PC-9 (cell line): Measurements from ENCODE around the gene BRD9. TPM values are rescaled to one million over a fixed set of nuclear protein-coding genes. Genes with fewer than 3 reads are reported as not detected.

ENCODE experiments used
- BruUV-seq: library from RNA; stranded (reverse); fragments of 400-500 nt; replicated peaks from 2 replicates; lab custom pipeline; 2021; lab: Mats Ljungman, UMichigan
- CTCF ChIA-PET: fragments of 300-600 bp; sonication (Branson Sonifier 250); formaldehyde crosslinking; loops from one replicate; lab custom pipeline; 2022; ENCODE audit warnings: antibody characterized with exemption; lab: Charles Lee
- POLR2A ChIA-PET: fragments of 300-600 bp; sonication (Branson Sonifier 250); formaldehyde crosslinking; loops from one replicate; lab custom pipeline; 2022; ENCODE audit warnings: antibody characterized with exemption; ENCODE audit not compliant: unreplicated experiment; lab: Charles Lee
- DNase-seq, 2 experiments: peaks; one replicate each; pipeline versions ENCODE4 v3.0.0 to v3.0.0-alpha.2; 2015 to 2022; ENCODE audit warnings: mixed read lengths in 1 of 2
- H2AFZ ChIP-seq: fragments of 200-600 bp; sonication (generic); 2 replicates; pipeline ENCODE4 v1.8.1; 2017; ENCODE audit warnings: antibody characterized with exemption
- H3F3A ChIP-seq: fragments of 200-600 bp; sonication (generic); 2 replicates; pipeline ENCODE4 v1.8.1; 2017; ENCODE audit warnings: antibody characterized with exemption, mild to moderate bottlenecking, low read depth; ENCODE audit not compliant: insufficient read depth
- H3K27ac ChIP-seq: fragments of 200-600 bp; sonication (generic); 2 replicates; pipeline ENCODE4 v1.6.1; 2016; ENCODE audit warnings: mixed run types
- H3K27me3 ChIP-seq: fragments of 200-600 bp; sonication (generic); 2 replicates; pipeline ENCODE4 v1.6.1; 2016; ENCODE audit warnings: low read depth, mixed run types; ENCODE audit not compliant: insufficient read depth
- H3K36me3 ChIP-seq: fragments of 200-600 bp; sonication (generic); 2 replicates; pipeline ENCODE4 v1.6.1; 2016; ENCODE audit warnings: low read depth, mixed run types
- H3K4me1 ChIP-seq: fragments of 200-600 bp; sonication (generic); replicated peaks from 2 replicates; pipeline ENCODE4 v1.6.1; 2016; ENCODE audit warnings: mixed run types; ENCODE audit not compliant: insufficient read depth
- H3K4me2 ChIP-seq: fragments of 200-600 bp; sonication (generic); 2 replicates; pipeline ENCODE4 v1.6.1; 2017; ENCODE audit warnings: mixed run types
- H3K4me3 ChIP-seq: fragments of 200-600 bp; sonication (generic); 2 replicates; pipeline ENCODE4 v1.6.1; 2016; ENCODE audit warnings: mixed run types
- H3K79me2 ChIP-seq: fragments of 200-600 bp; sonication (generic); 2 replicates; pipeline ENCODE4 v1.6.1; 2017; ENCODE audit warnings: low read depth, mixed run types
- H3K9me2 ChIP-seq: fragments of 200-600 bp; sonication (generic); 2 replicates; pipeline ENCODE4 v1.8.1; 2017; ENCODE audit warnings: mild to moderate bottlenecking; ENCODE audit not compliant: insufficient read depth
- H3K9me3 ChIP-seq: fragments of 200-600 bp; sonication (generic); 2 replicates; pipeline ENCODE4 v1.8.1; 2016; ENCODE audit warnings: low read depth; ENCODE audit not compliant: insufficient read depth
- H4K20me1 ChIP-seq: fragments of 200-600 bp; sonication (generic); 2 replicates; pipeline ENCODE4 v1.8.1; 2017; ENCODE audit not compliant: insufficient read depth
- EZH2 ChIP-seq: fragments of 200-600 bp; sonication (generic); IDR thresholded peaks from 2 replicates; pipeline ENCODE4 v1.8.0; 2017; ENCODE audit warnings: antibody characterized with exemption, low read depth
- intact Hi-C: fragments of 100-400 bp; cut with micrococcal nuclease; formaldehyde crosslinking; loops from one replicate; pipeline ENCODE4 v1.10.0; 2022; ENCODE audit not compliant: unreplicated experiment
- total RNA-seq: library from RNA; stranded (reverse); gene quantifications from 2 replicates; pipeline ENCODE4 v1.2.3, GENCODE V29; 2021
- TF ChIP-seq, protein P1 (sequence below): fragments of 200-600 bp; sonication (generic); conservative IDR thresholded peaks from 2 replicates; pipeline ENCODE4 v1.6.1; 2017; ENCODE audit warnings: mixed run types, antibody characterized with exemption, mild to moderate bottlenecking, moderate library complexity

The BRD9 gene
- total RNA-seq, 1 experiment from 2014 or later: 102 TPM

DNA sequence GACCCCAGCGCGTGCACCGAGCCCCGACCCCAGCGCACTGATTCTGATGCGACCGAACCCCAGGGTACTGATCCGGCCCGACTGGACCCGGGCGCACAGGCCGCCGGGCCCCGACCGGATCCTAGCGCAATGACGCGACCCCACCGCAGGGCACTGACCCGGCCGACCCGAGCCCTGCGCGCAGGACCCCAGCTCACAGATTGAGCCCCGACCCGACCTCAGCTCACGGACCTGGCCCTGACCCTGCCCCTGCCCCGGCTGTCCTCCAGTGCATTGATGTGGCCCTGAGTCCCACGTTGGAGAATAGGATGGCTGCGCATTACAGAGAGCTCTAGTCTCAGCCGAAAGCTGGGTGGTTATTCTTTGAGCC lies 521 bp upstream of the BRD9 start:
- intact Hi-C loops: loop anchor here (5.0 kb wide), 1 partner anchor 281 kb away; the partner anchor contains the start of gene CEP72
- Histone ChIP-seq H4K20me1 (no peaks in the 10 kb centered on the region; the same call in none of the 2 replicates), H3K4me3 (peak overlapping the region; percentile 64), H3K79me2 (peaks cover 65% of the 10 kb centered on the region), H2AFZ (peak overlapping the region; percentile 79), H3K4me2 (peak overlapping the region; percentile 98), H3K27me3 (no peaks in the 10 kb centered on the region), H3K27ac (no peak overlapping the region), H3K9me3 (no peaks in the 10 kb centered on the region), H3K4me1 (peaks cover 18% of the 10 kb centered on the region), H3F3A (no peaks in the 10 kb centered on the region; the same call in 1 of the 2 replicates), H3K36me3 (peaks cover 25% of the 10 kb centered on the region), H3K9me2 (no peaks in the 10 kb centered on the region)
- TF ChIP-seq EZH2: no peak
- TF ChIP-seq, protein P1, sequence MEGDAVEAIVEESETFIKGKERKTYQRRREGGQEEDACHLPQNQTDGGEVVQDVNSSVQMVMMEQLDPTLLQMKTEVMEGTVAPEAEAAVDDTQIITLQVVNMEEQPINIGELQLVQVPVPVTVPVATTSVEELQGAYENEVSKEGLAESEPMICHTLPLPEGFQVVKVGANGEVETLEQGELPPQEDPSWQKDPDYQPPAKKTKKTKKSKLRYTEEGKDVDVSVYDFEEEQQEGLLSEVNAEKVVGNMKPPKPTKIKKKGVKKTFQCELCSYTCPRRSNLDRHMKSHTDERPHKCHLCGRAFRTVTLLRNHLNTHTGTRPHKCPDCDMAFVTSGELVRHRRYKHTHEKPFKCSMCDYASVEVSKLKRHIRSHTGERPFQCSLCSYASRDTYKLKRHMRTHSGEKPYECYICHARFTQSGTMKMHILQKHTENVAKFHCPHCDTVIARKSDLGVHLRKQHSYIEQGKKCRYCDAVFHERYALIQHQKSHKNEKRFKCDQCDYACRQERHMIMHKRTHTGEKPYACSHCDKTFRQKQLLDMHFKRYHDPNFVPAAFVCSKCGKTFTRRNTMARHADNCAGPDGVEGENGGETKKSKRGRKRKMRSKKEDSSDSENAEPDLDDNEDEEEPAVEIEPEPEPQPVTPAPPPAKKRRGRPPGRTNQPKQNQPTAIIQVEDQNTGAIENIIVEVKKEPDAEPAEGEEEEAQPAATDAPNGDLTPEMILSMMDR: no peak
- CTCF ChIA-PET: interaction anchor here (0.6 to 1.4 kb wide), 4 partner anchors 224 to 576 kb away, joined by 3 to 4 read pairs (median 4); no protein-coding TSS in a partner anchor
- POLR2A ChIA-PET: interaction anchor here (0.5 to 0.8 kb wide), 2 partner anchors 622 to 908 kb away, joined by 4 read pairs; no protein-coding TSS in a partner anchor
- no peak for DNase-seq
- BruUV-seq: no TSS peak

DNA sequence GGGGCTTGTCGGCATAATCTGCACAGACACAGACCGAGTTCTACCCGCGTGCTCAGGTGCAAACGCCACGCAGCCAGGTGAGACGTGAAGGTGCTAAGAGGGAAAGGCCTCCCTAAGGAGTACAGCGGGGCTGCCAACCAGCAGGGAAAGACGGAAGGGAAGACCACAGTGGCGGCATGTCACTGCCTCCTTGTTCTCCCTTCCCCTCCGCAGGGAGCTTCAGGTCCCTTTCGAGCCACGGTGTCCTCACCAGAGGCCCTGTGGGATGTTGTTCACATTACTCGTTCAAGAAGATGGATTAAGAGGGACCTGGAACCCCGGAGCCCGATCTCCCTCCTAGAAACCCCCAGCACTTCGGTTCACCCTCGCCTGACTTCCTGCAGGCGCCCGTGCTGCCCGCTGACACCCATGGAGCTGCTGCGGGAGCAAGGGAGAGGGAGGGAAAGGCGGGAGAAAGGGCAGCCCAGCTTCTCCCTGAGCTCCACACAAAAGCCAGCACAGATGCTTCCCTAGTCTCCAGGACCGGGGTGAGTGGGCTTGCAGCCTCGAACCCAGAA lies 686 bp downstream of the BRD9 start:
- peak overlapping the region; percentile 87 for H2AFZ ChIP-seq
- peaks cover 64% of the 10 kb centered on the region for H3K79me2 ChIP-seq
- peaks cover 18% of the 10 kb centered on the region for H3K4me1 ChIP-seq
- no peaks in the 10 kb centered on the region for H3K27me3 ChIP-seq
- peaks cover 36% of the 10 kb centered on the region for H3K36me3 ChIP-seq
- H3K4me2 ChIP-seq: peak overlapping the region; percentile 98
- CTCF ChIA-PET: interaction anchor here (1.0 to 1.4 kb wide), 2 partner anchors 418 to 575 kb away, joined by 3 to 4 read pairs; no protein-coding TSS in a partner anchor
- H3K4me3 ChIP-seq: peak overlapping the region; percentile 64
- H3K27ac ChIP-seq: peak overlapping the region; percentile 44
- TF ChIP-seq EZH2: no peak
- TF ChIP-seq, protein P1: no peak
- POLR2A ChIA-PET: interaction anchor here (0.6 kb wide), 1 partner anchor 258 kb away, joined by 3 read pairs; no protein-coding TSS in a partner anchor
- BruUV-seq: no TSS peak
- no peaks in the 10 kb centered on the region; the same call in none of the 2 replicates for H4K20me1 ChIP-seq
- no peaks in the 10 kb centered on the region for H3K9me2 ChIP-seq
- no peaks in the 10 kb centered on the region; the same call in 1 of the 2 replicates for H3F3A ChIP-seq
- intact Hi-C loops: loop anchor here (1.0 to 5.0 kb wide), 2 partner anchors 221 to 280 kb away; partner anchors contain the start of gene CEP72
- no peaks in the 10 kb centered on the region for H3K9me3 ChIP-seq
- peak in 1 of 2 experiments; percentile 48 for DNase-seq

DNA sequence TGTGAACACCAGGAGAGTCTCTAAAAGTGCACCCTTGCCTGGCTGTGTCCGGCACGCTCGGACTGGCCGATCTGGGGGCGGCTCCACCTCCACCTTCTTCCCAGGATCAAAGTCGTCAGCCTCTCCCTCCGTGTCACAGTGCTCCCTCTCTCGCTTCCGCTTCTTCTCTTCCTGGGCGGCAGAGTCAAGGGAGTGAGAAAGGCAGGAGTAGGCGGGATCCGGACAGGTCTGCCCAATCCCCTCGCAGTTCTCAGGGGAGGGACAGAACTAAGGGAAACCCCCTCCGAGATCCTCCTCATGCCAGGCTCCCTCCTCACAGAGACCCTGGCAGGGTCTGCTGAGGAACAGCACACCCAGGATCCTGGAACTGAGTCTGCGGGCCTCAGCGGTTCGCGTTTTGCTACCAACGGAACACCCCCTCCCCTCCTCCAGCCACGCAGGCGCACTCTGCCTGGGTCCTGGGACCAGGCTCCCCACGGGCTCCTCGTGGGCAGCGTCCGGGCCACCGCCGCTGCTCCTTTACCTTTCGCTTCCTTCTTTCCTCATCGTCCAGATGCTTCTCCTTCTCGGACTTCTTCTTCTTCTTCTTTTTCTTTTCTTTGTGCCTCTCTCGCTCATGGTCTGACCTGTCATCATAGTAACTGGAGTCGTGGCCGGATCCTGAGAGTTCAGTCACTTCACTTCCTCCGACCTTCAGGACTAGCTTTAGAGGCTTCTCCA lies 1.3 kb downstream of the BRD9 start:
- no peak for DNase-seq
- H3K27ac ChIP-seq: no peak overlapping the region
- CTCF ChIA-PET: no interaction called here
- peak overlapping the region; percentile 87; the same call in 1 of the 2 replicates for H2AFZ ChIP-seq
- peaks cover 58% of the 10 kb centered on the region for H3K79me2 ChIP-seq
- H3K9me3 ChIP-seq: no peaks in the 10 kb centered on the region
- H3K27me3 ChIP-seq: no peaks in the 10 kb centered on the region
- peaks cover 40% of the 10 kb centered on the region for H3K36me3 ChIP-seq
- H3F3A ChIP-seq: no peaks in the 10 kb centered on the region; the same call in 1 of the 2 replicates
- H3K4me2 ChIP-seq: peak overlapping the region; percentile 98
- peak overlapping the region; percentile 64 for H3K4me3 ChIP-seq
- TF ChIP-seq, protein P1: no peak
- no peak for TF ChIP-seq EZH2
- BruUV-seq: no TSS peak
- POLR2A ChIA-PET: interaction anchor here (0.5 to 0.7 kb wide), 2 partner anchors 24 to 219 kb away, joined by 5 to 6 read pairs; no protein-coding TSS in a partner anchor
- peaks cover 18% of the 10 kb centered on the region for H3K4me1 ChIP-seq
- intact Hi-C loops: loop anchor here (5.0 kb wide), 1 partner anchor 279 kb away; the partner anchor contains the start of gene CEP72
- no peaks in the 10 kb centered on the region; the same call in none of the 2 replicates for H4K20me1 ChIP-seq
- H3K9me2 ChIP-seq: no peaks in the 10 kb centered on the region
